VCaP (cell line): Measurements from ENCODE around the gene MT1G.
"Not testable (repeated sequence)": the region's sequence is repeated elsewhere in the genome, so short reads cannot be mapped to it uniquely, and the experiment has no call there.

Experiments
- H3K27ac ChIP-seq: fragments of 450-650 bp; 2 replicates; pipeline ENCODE4 v1.5.1; 2017
- TF ChIP-seq, protein P1 (sequence below): fragments of 450-650 bp; conservative IDR thresholded peaks from 2 replicates; pipeline ENCODE4 v1.5.1; 2017; ENCODE audit warnings: mild to moderate bottlenecking, moderate library complexity

MT1G gene

DNA sequence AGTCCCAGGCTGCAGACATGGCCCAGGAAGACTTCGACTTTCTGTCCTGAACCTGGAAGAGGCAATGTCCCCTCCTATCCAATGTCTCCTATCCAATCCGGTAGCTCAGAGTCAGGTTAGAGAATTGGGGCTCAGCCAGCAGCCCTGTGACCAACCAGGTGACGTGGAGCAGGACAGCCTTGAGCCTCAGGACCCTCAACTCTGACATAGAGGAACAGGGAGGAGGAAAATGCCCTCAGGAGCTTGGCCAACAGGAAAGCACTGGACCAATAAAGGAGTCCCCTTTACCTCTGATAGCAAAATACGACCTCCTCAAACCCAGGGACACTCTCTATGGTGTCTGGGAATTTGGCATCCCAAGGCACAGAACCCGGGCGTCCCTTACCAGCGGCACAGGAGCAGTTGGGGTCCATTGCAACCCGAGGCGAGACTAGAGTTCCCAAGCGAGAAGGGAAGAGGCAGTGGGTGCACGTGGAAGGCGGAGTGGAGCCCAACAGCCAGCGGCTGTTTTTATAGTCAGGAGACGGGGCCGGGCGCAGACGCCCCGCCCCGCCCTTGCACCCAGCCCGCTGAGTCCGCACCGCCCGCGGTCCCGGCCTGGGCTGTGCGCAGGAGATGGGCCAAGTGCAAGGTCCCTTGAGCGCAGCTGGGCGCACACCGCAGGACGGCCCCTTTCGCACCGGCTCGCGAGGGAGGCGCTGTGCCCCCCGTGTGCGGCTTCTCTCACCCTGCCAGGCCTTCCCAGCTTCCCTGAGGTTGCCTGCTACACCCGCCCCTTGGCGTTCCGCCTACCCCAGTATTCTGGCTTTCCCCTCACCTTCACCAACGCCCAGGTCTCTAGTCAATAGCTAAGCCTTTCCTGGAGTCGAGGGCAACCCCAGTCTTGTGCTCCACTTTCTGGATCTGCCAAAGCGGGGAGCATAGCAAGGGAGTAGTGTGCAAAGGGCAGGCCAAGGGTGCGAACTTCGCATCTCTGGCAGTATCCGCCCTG lies at the start of gene MT1G:
MT1G (minus strand) TSS at position 485 of the 991 bp plus-strand sequence; CDS start at position 413, 72 bp downstream.
- TF ChIP-seq, protein P1, sequence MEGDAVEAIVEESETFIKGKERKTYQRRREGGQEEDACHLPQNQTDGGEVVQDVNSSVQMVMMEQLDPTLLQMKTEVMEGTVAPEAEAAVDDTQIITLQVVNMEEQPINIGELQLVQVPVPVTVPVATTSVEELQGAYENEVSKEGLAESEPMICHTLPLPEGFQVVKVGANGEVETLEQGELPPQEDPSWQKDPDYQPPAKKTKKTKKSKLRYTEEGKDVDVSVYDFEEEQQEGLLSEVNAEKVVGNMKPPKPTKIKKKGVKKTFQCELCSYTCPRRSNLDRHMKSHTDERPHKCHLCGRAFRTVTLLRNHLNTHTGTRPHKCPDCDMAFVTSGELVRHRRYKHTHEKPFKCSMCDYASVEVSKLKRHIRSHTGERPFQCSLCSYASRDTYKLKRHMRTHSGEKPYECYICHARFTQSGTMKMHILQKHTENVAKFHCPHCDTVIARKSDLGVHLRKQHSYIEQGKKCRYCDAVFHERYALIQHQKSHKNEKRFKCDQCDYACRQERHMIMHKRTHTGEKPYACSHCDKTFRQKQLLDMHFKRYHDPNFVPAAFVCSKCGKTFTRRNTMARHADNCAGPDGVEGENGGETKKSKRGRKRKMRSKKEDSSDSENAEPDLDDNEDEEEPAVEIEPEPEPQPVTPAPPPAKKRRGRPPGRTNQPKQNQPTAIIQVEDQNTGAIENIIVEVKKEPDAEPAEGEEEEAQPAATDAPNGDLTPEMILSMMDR, result no peak
- H3K27ac ChIP-seq, result no peak within 1 kb of the TSS

GRCh38 chr16:56717532-56717931 lies 49.7 kb upstream of the MT1G start:
- not testable (repeated sequence) for H3K27ac ChIP-seq

DNA sequence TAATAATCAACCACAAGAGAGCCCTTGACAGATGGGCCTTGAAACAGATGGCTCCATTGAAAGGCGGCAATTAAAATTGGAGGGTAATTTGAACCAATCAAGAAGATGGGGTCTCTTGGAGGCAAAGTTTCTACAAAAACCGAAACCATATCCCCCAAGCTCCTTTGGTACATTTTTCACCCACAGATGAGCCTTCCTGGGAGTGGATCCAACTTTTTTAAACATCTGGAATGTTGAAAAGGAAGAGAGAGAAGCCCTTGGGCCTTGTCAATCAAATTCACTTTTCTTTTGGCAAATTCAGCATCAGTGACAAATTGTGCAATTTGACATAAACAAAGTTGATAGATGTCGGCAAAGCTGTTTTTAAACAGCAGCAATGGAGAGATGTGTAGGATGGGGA lies 48.9 kb upstream of the MT1G start:
- H3K27ac ChIP-seq, result no peak overlapping the region
- TF ChIP-seq, protein P1, result no peak

DNA sequence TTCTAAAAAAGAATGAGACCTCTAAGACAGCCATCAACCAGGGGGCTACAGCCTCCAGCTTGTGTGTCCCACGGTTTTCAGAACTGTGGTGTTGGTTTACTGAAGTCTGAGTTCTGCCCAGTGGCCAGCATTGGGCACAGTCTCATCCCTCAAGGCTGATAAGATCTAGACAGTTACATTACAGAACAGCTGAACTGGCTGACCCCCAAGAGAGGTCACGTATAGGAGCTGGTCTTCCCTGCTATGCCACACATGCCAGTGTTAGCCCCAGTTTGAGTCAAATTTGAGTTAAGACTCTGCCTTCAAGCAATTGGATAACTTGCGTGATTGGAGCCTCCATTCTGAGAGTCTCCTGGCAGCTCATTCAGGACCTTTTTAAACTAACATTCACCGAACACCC lies 47.3 kb upstream of the MT1G start:
- TF ChIP-seq, protein P1, result no peak
- H3K27ac ChIP-seq, result no peak overlapping the region

- TF ChIP-seq, protein P1, result no peak
- H3K27ac ChIP-seq, result no peak overlapping the region
These were observed 45.9 kb upstream of the MT1G start for GRCh38 chr16:56713794-56714193.

- TF ChIP-seq, protein P1, result no peak
- H3K27ac ChIP-seq, result no peak overlapping the region
These were observed 44.0 kb upstream of the MT1G start for GRCh38 chr16:56711862-56712261.

GRCh38 chr16:56710181-56710737 lies 42.4 kb upstream of the MT1G start:
- H3K27ac ChIP-seq, result no peak overlapping the region
- TF ChIP-seq, protein P1, result no peak
